H1 (cell line): ENCODE results near the gene FAM53B. TPM values are rescaled to one million over a fixed set of nuclear protein-coding genes. Genes with fewer than 3 reads are reported as not detected.

Experiments used
- EZH2 ChIP-seq: fragments of 200-600 bp; sonication (generic); IDR thresholded peaks from 2 replicates; pipeline ENCODE4 v1.7.1; 2012; ENCODE audit warnings: low read depth, mild to moderate bottlenecking, moderate library complexity, low read length, inconsistent platforms; ENCODE audit not compliant: severe bottlenecking
- KDM4A ChIP-seq: IDR thresholded peaks from one replicate; pipeline ENCODE4 v1.7.1; 2012; ENCODE audit warnings: low read depth, mild to moderate bottlenecking, moderate library complexity, low read length, inconsistent platforms; ENCODE audit not compliant: severe bottlenecking
- RAD21 ChIP-seq, 2 experiments: IDR thresholded peaks in 1 of 2; conservative IDR thresholded peaks in 1 of 2; 2 replicates each; pipeline ENCODE4 v1.6.1; 2011; ENCODE audit warnings: low read depth in 2 of 2, low read length in 2 of 2, improper control_type of control experiment in 1 of 2, inconsistent platforms in 1 of 2, mild to moderate bottlenecking in 1 of 2, moderate library complexity in 1 of 2
- polyA plus RNA-seq, 7 experiments: library from polyadenylated mRNA; depleted of rRNA in 3 of 7; stranded (reverse) in 5 of 7; unstranded in 2 of 7; fragments of >200 nt in 5 of 7; fragments of 200-250 nt in 2 of 7; gene quantifications; 1 replicate in 5 of 7; 2 replicates in 1 of 7; 4 replicates in 1 of 7; pipeline versions ENCODE4 v1.2.1 to v1.2.3, GENCODE V29; 2011 to 2013; ENCODE audit warnings: missing spikeins in 2 of 7, mixed read lengths in 2 of 7
- total RNA-seq: library from RNA; stranded (reverse); fragmentation: NEBNext Ultra II Directional; extraction: Animal tissue kit (Norgen Biotek cat#: 25700); gene quantifications from 2 replicates; pipeline ENCODE4 v1.2.1, GENCODE V29; 2021

The FAM53B gene
- total and polyA plus RNA-seq, 2 of the 8 experiments (the other 6 are each of a cell fraction or from before 2014, with no cell fraction given) = 5.3 to 14.4 TPM

DNA sequence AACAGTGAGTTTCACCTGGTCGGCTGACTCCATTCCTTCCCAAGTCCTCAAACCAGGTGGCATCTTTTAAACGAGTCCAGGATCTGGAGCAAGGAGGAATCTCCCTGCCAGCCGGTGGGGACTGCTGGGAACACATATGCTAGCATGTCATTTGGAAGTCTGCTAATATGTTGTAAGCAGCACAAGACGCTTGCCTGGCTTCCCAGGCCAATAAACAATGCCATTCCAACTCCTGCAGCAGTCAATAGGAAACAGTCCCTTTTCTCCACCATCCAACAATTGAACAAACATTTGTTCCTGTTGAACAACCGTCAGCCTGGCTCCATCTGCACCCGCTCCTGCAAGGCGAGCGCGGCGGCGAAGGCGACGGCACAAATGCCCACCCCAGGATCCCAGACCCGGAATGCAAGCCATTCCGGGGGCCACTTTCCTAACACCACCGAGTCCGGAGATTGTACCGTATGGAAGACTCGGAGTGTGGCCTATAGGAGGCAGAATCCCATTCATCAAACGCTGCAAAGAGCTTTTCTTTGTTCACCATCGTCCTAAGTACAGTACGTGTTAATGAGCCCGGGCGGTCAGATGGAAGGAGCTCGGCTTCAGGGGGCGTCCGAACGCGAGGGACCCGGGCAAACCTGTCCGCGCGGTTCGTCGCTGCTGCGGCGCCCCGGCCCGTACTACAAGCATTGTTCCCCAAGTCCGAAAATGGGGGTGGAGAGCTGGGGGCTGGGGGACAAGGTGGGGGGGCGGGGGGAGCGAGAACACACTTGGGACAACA, 1.6 kb downstream of the FAM53B start (continued):
- TF ChIP-seq RAD21 (IDR thresholded peaks at IDR 0.05 in 1 of 2, conservative IDR thresholded peaks at IDR 0.05 in 1 of 2; ENCODE audit: low read depth in 2 of 2, low read length in 2 of 2) = no peak
- peak; percentile 37 for TF ChIP-seq EZH2
- peak; percentile 26 for TF ChIP-seq KDM4A
